GM12878 (cell line): ENCODE results near the gene SYTL2. TPM values are rescaled to one million over a fixed set of nuclear protein-coding genes. Genes with fewer than 3 reads are reported as not detected.
"Not testable (repeated sequence)": the region's sequence is repeated elsewhere in the genome, so short reads cannot be mapped to it uniquely, and the experiment has no call there.

Experiments
- ATAC-seq: fragments of 200-7000 bp; cut with Tn5 transposase; 3 replicates; pipeline ENCODE4 v1.9.1; 2020; ENCODE audit warnings: mild to moderate bottlenecking, moderate library complexity
- BruUV-seq: library from RNA; stranded (reverse); fragments of 400-500 nt; replicated peaks from 2 replicates; lab custom pipeline; 2021; lab: Mats Ljungman, UMichigan
- CTCF ChIA-PET: fragments of 300-600 bp; sonication (Branson Sonifier 250); formaldehyde crosslinking; extraction: SDS; loops from one replicate; lab custom pipeline; 2021; ENCODE audit warnings: inconsistent platforms; lab: Yijun Ruan, JAX
- POLR2A ChIA-PET: fragments of 350-600 bp; formaldehyde crosslinking; extraction: SDS; loops from one replicate; lab custom pipeline; 2021; ENCODE audit warnings: inconsistent platforms; lab: Charles Lee
- RAD21 ChIA-PET: fragments of 300-600 bp; sonication (Branson Sonifier 250); formaldehyde crosslinking; loops from one replicate; lab custom pipeline; 2023; ENCODE audit warnings: antibody characterized with exemption; ENCODE audit not compliant: unreplicated experiment; lab: Charles Lee
- SMC1A ChIA-PET: fragments of 300-600 bp; sonication (Branson Sonifier 250); formaldehyde crosslinking; loops from one replicate; lab custom pipeline; 2023; ENCODE audit not compliant: unreplicated experiment, uncharacterized antibody; lab: Charles Lee
- DNase-seq: peaks from one replicate; pipeline ENCODE4 v3.0.0-alpha.2; 2011; ENCODE audit warnings: low read depth, low spot score
- FAIRE-seq: peaks from 3 replicates; lab custom pipeline; 2011; peaks lifted over from hg19 to GRCh38; lab: Jason Lieb, UNC
- H2AFZ ChIP-seq: 2 replicates; pipeline ENCODE4 v1.6.0; 2011; ENCODE audit warnings: low read depth, low read length, control low read depth; ENCODE audit not compliant: control insufficient read depth
- H3K27ac ChIP-seq: 2 replicates; pipeline ENCODE4 v1.5.1; 2011; ENCODE audit warnings: control low read depth; ENCODE audit not compliant: control insufficient read depth, insufficient read depth
- H3K27me3 ChIP-seq, 2 experiments: replicated peaks in 1 of 2; 2 replicates each; pipeline versions ENCODE4 v1.6.0 to v1.6.1; 2011; ENCODE audit warnings: low read length in 1 of 2; ENCODE audit not compliant: control insufficient read depth in 2 of 2, insufficient read depth in 2 of 2
- H3K36me3 ChIP-seq, 2 experiments: 2 replicates each; pipeline ENCODE4 v1.5.1; 2011; ENCODE audit warnings: low read length in 1 of 2; ENCODE audit not compliant: control insufficient read depth in 2 of 2, insufficient read depth in 2 of 2
- H3K4me1 ChIP-seq: 2 replicates; pipeline ENCODE4 v1.6.1; 2011; ENCODE audit warnings: mild to moderate bottlenecking, low read length, moderate library complexity, mixed read lengths; ENCODE audit not compliant: control insufficient read depth, insufficient read depth
- H3K4me2 ChIP-seq: 2 replicates; pipeline ENCODE4 v1.6.0; 2011; ENCODE audit warnings: control low read depth; ENCODE audit not compliant: control insufficient read depth, insufficient read depth
- H3K4me3 ChIP-seq: fragments of 200-600 bp; sonication (generic); 2 replicates; pipeline ENCODE4 v1.5.1; 2016
- H3K79me2 ChIP-seq: 2 replicates; pipeline ENCODE4 v1.6.0; 2011; ENCODE audit warnings: low read length; ENCODE audit not compliant: control insufficient read depth, insufficient read depth
- H3K9ac ChIP-seq: 2 replicates; pipeline ENCODE4 v1.8.0; 2011; ENCODE audit warnings: low read length, control low read depth, mixed read lengths; ENCODE audit not compliant: control insufficient read depth, insufficient read depth
- H3K9me3 ChIP-seq: replicated peaks from 3 replicates; pipeline ENCODE4 v1.5.1; 2011; ENCODE audit warnings: mild to moderate bottlenecking, low read length; ENCODE audit not compliant: control insufficient read depth, insufficient read depth
- H4K20me1 ChIP-seq: 2 replicates; pipeline ENCODE4 v1.6.0; 2011; ENCODE audit not compliant: control insufficient read depth, insufficient read depth
- SPI1 ChIP-seq: IDR thresholded peaks from 2 replicates; pipeline ENCODE4 v1.6.1; 2011; ENCODE audit warnings: low read depth, mild to moderate bottlenecking, low read length, moderate library complexity, borderline replicate concordance; ENCODE audit not compliant: insufficient read depth
- YY1 ChIP-seq: IDR thresholded peaks from 2 replicates; pipeline ENCODE4 v1.6.1; 2011; ENCODE audit warnings: low read depth, mild to moderate bottlenecking, low read length
- WGBS: methylation state at CpG from one replicate; pipeline ENCODE4 v1.1.6; 2016; ENCODE audit warnings: low lambda C conversion rate; ENCODE audit not compliant: insufficient replicate concordance, insufficient coverage; ENCODE audit errors: missing lambda C conversion rate; 5-methylcytosine and 5-hydroxymethylcytosine counted together
- in situ Hi-C: fragments of 300-500 bp; cut with MboI; formaldehyde crosslinking; loops from 9 replicates; pipeline ENCODE4 v1.14.3; 2018; ENCODE audit warnings: mixed read lengths
- intact Hi-C: fragments of 100-400 bp; cut with micrococcal nuclease; formaldehyde crosslinking; loops from one replicate; pipeline ENCODE4 v1.14.2; 2022; ENCODE audit not compliant: unreplicated experiment
- polyA plus RNA-seq, 11 experiments: library from polyadenylated mRNA; depleted of rRNA in 4 of 11; unstranded in 6 of 11; stranded (reverse) in 5 of 11; fragments of >200 nt; fragmentation: Nextera tagmentation in 4 of 11; fragmentation: Illumina TruSeq in 1 of 11; extraction: Ambion mirVana in 4 of 11; extraction: Trizol in 1 of 11; gene quantifications; 1 replicate in 1 of 11; 2 replicates in 10 of 11; pipeline versions ENCODE4 v1.2.1 to v1.2.3, GENCODE V29; 2011 to 2016; ENCODE audit warnings: inconsistent platforms in 2 of 11, missing spikeins in 2 of 11, low read depth in 1 of 11
- total RNA-seq, 4 experiments: library from RNA; depleted of rRNA in 3 of 4; stranded (reverse); fragments of >200 nt in 3 of 4; fragmentation: Illumina TruSeq in 1 of 4; extraction: Trizol in 1 of 4; gene quantifications; 2 replicates each; pipeline versions ENCODE4 v1.2.1 to v1.2.3, GENCODE V29; 2013 to 2021

Gene SYTL2
- total and polyA plus RNA-seq, 10 of the 15 experiments (the other 5 are each of a cell fraction or from before 2014, with no cell fraction given): 0.02 to 1.4 (median 0.31) TPM; not detected in 2

GRCh38 chr11:85672105-85672902, 138.6 kb downstream of the SYTL2 start:
- ChIA-PET RAD21 (no interaction called here), CTCF (no interaction called here), SMC1A (no interaction called here), POLR2A (no interaction called here)
- Histone ChIP-seq H3K4me1 (no peaks in the 10 kb centered on the region), H4K20me1 (no peaks in the 10 kb centered on the region), H3K4me2 (no peak overlapping the region), H3K4me3 (no peak overlapping the region), H3K36me3 (no peaks in the 10 kb centered on the region), H3K79me2 (no peaks in the 10 kb centered on the region), H3K9ac (no peak overlapping the region), H3K27ac (no peak overlapping the region), H3K9me3 (no peaks in the 10 kb centered on the region), H2AFZ (no peak overlapping the region), H3K27me3 (0 out of 4 replicates have a peak, but pooled peaks cover 0 to 2% of the 10 kb centered on the region in 2 experiments)
- in situ Hi-C loops: no loop called here
- peak; percentile 69 for TF ChIP-seq SPI1
- no peak for TF ChIP-seq YY1
- ATAC-seq (peak; percentile 42; the same call in 2 of the 3 replicates), DNase-seq (no peak), FAIRE-seq (no peak)
- intact Hi-C loops: no loop called here
- WGBS: 34% methylated on average over 8 of the region's 8 CpGs
- BruUV-seq: no TSS peak

DNA sequence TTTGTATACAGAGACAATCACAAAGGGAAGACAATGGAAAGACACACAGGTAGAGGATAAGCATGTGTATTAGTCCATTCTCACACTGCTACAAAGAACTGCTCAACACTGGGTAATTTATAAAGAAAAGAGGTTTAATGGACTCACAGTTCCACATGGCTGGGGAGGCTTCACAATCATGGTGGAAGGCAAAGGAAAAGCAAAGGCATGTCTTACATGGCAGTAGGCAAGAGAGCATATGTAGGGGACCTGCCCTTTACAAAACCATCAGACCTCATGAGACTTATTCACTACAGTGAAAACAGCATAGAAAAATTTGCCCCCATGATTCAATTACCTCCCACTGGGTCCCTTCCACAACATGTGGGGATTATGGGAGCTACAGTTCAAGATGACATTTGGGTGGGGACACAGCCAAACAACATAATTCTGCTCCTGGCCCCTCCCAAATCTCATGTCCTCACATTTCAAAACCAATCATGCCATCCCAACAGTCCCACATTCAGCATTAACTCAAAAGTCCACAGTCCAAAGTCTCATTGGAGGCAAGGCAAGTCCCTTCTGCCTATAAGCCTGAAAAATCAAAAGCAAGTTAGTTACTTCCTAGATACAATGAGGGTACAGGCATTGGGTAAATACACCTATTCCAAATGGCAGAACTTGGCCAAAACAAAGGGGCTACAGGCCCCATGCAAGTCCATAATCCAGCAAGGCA, 139.8 kb downstream of the SYTL2 start:
- POLR2A ChIA-PET: not testable (repeated sequence)

More for the DNA sequence above, 139.8 kb downstream of the SYTL2 start:
- intact Hi-C loops, H3K36me3 ChIP-seq, H3K9ac ChIP-seq, H3K9me3 ChIP-seq, ATAC-seq, FAIRE-seq, H4K20me1 ChIP-seq, H2AFZ ChIP-seq, BruUV-seq, DNase-seq, H3K27ac ChIP-seq, H3K4me2 ChIP-seq, H3K4me3 ChIP-seq, H3K4me1 ChIP-seq, in situ Hi-C loops, CTCF ChIA-PET, RAD21 ChIA-PET, H3K79me2 ChIP-seq, H3K27me3 ChIP-seq: not testable (repeated sequence)
- SMC1A ChIA-PET: interaction anchor here (1.6 kb wide), 1 partner anchor 24 kb away, joined by 4 read pairs; the partner anchor contains the start of gene TMEM126A
